WTC11 (cell line): ENCODE measurements around the gene KIF6. TPM values are rescaled to one million over a fixed set of nuclear protein-coding genes. Genes with fewer than 3 reads are reported as not detected.

Source experiments
- ATAC-seq: fragments of 200-7000 bp; cut with Tn5 transposase; 2 replicates; pipeline ENCODE4 v1.10.0; 2021; ENCODE audit warnings: mild to moderate bottlenecking, moderate library complexity
- CTCF ChIA-PET: fragments of 300-600 bp; sonication (Branson Sonifier 250); formaldehyde crosslinking; loops from one replicate; lab custom pipeline; 2021; ENCODE audit warnings: antibody characterized with exemption; lab: Charles Lee
- POLR2A ChIA-PET: fragments of 350-600 bp; sonication (Branson Sonifier 250); formaldehyde crosslinking; loops from one replicate; lab custom pipeline; 2021; ENCODE audit warnings: antibody characterized with exemption; lab: Charles Lee
- DNase-seq: peaks from one replicate; pipeline ENCODE4 v3.0.0; 2021; ENCODE audit warnings: low spot score
- H3K27ac Mint-ChIP-seq: 2 replicates; pipeline ENCODE4 v1.8.0; 2021; ENCODE audit warnings: mixed read lengths
- H3K27me3 Mint-ChIP-seq: 2 replicates; pipeline ENCODE4 v1.8.0; 2021; ENCODE audit warnings: low read depth, mild to moderate bottlenecking, moderate library complexity, mixed read lengths
- H3K36me3 Mint-ChIP-seq: 2 replicates; pipeline ENCODE4 v1.8.0; 2021; ENCODE audit warnings: mixed read lengths
- H3K4me1 Mint-ChIP-seq: 2 replicates; pipeline ENCODE4 v1.8.0; 2022; ENCODE audit warnings: mixed read lengths
- H3K4me3 Mint-ChIP-seq: 2 replicates; pipeline ENCODE4 v1.8.0; 2021; ENCODE audit warnings: mild to moderate bottlenecking, moderate library complexity, mixed read lengths
- H3K9me3 Mint-ChIP-seq: 2 replicates; pipeline ENCODE4 v1.8.0; 2021; ENCODE audit warnings: mixed read lengths
- ATF2 ChIP-seq: sonication (generic); formaldehyde crosslinking; IDR thresholded peaks from 2 replicates; pipeline ENCODE4 v1.8.1; 2022; ENCODE audit warnings: low read depth, missing genetic modification reagents, borderline replicate concordance
- ATF3 ChIP-seq: sonication (generic); formaldehyde crosslinking; conservative IDR thresholded peaks from 2 replicates; pipeline ENCODE4 v1.8.1; 2022; ENCODE audit warnings: mild to moderate bottlenecking, missing genetic modification reagents
- JUN ChIP-seq: sonication (generic); formaldehyde crosslinking; IDR thresholded peaks from 2 replicates; pipeline ENCODE4 v1.8.0; 2023; ENCODE audit warnings: mild to moderate bottlenecking, missing genetic modification reagents
- OVOL2 ChIP-seq: fragments of 250-450 bp; sonication (Bioruptor Pico); IDR thresholded peaks from 2 replicates; pipeline ENCODE4 v1.9.0; 2021; ENCODE audit warnings: mild to moderate bottlenecking, borderline replicate concordance
- SOX15 ChIP-seq: fragments of 250-450 bp; sonication (Bioruptor Pico); IDR thresholded peaks from 2 replicates; pipeline ENCODE4 v1.9.0; 2021; ENCODE audit warnings: mild to moderate bottlenecking
- SP1 ChIP-seq: sonication (generic); formaldehyde crosslinking; conservative IDR thresholded peaks from 2 replicates; pipeline ENCODE4 v1.8.1; 2022; ENCODE audit warnings: missing genetic modification reagents
- ZBTB21 ChIP-seq: sonication (generic); formaldehyde crosslinking; IDR thresholded peaks from 2 replicates; pipeline ENCODE4 v1.8.1; 2023; ENCODE audit warnings: mild to moderate bottlenecking, missing genetic modification reagents, borderline replicate concordance
- total RNA-seq: library from RNA; stranded (reverse); gene quantifications from 3 replicates; pipeline ENCODE4 v1.2.3, GENCODE V29; 2021
- TF ChIP-seq, protein P1 (sequence below): sonication (generic); formaldehyde crosslinking; IDR thresholded peaks from 2 replicates; pipeline ENCODE4 v1.8.0; 2022; ENCODE audit warnings: missing genetic modification reagents
- TF ChIP-seq, protein P2 (sequence below): fragments of 250-450 bp; sonication (Bioruptor Pico); IDR thresholded peaks from 2 replicates; pipeline ENCODE4 v1.9.0; 2021; ENCODE audit warnings: mild to moderate bottlenecking
- TF ChIP-seq, protein P3 (sequence below): sonication (generic); formaldehyde crosslinking; IDR thresholded peaks from 2 replicates; pipeline ENCODE4 v1.8.1; 2022; ENCODE audit warnings: low read depth, mild to moderate bottlenecking, moderate library complexity, missing genetic modification reagents, borderline replicate concordance
- TF ChIP-seq, protein P4 (sequence below): sonication (generic); formaldehyde crosslinking; IDR thresholded peaks from 2 replicates; pipeline ENCODE4 v1.8.1; 2023; ENCODE audit warnings: mild to moderate bottlenecking, missing genetic modification reagents, moderate library complexity
- TF ChIP-seq, protein P5 (sequence below): fragments of 250-450 bp; sonication (Bioruptor Pico); IDR thresholded peaks from 2 replicates; pipeline ENCODE4 v1.9.0; 2021; ENCODE audit warnings: mild to moderate bottlenecking, borderline replicate concordance

The KIF6 gene
- total RNA-seq, 1 experiment from 2014 or later, result 0.57 TPM

DNA sequence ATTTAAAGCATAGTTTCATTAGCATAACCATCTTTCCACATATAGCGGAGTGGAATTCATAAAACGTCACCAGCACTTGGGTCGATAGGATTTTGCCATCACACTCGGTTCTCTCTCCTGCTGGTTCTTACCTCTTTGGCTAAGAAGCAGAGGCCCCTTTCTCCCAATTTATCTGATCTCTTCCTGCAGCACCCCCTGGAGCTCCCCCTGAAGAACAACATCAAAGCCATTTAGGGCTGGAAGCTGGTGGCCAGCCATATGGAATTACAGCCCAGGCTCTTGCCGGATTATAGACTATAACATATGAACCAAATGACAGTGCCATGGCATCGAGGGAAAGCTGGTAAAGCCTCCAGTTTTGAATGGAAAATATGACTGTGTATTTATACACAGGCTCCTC lies 6.4 kb upstream of the KIF6 start (continued):
- TF ChIP-seq, protein P1, sequence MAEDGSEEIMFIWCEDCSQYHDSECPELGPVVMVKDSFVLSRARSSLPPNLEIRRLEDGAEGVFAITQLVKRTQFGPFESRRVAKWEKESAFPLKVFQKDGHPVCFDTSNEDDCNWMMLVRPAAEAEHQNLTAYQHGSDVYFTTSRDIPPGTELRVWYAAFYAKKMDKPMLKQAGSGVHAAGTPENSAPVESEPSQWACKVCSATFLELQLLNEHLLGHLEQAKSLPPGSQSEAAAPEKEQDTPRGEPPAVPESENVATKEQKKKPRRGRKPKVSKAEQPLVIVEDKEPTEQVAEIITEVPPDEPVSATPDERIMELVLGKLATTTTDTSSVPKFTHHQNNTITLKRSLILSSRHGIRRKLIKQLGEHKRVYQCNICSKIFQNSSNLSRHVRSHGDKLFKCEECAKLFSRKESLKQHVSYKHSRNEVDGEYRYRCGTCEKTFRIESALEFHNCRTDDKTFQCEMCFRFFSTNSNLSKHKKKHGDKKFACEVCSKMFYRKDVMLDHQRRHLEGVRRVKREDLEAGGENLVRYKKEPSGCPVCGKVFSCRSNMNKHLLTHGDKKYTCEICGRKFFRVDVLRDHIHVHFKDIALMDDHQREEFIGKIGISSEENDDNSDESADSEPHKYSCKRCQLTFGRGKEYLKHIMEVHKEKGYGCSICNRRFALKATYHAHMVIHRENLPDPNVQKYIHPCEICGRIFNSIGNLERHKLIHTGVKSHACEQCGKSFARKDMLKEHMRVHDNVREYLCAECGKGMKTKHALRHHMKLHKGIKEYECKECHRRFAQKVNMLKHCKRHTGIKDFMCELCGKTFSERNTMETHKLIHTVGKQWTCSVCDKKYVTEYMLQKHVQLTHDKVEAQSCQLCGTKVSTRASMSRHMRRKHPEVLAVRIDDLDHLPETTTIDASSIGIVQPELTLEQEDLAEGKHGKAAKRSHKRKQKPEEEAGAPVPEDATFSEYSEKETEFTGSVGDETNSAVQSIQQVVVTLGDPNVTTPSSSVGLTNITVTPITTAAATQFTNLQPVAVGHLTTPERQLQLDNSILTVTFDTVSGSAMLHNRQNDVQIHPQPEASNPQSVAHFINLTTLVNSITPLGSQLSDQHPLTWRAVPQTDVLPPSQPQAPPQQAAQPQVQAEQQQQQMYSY (CRISPR knock-in tag), result no peak
- no peak for TF ChIP-seq OVOL2 (CRISPR knock-in tag)
- TF ChIP-seq, protein P2, sequence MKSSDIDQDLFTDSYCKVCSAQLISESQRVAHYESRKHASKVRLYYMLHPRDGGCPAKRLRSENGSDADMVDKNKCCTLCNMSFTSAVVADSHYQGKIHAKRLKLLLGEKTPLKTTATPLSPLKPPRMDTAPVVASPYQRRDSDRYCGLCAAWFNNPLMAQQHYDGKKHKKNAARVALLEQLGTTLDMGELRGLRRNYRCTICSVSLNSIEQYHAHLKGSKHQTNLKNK (CRISPR knock-in tag), result no peak
- no peak for TF ChIP-seq JUN (CRISPR knock-in tag)

- Mint-ChIP-seq H3K36me3 (no peaks in the 10 kb centered on the region), H3K27ac (no peak overlapping the region), H3K4me1 (peaks cover 34% of the 10 kb centered on the region), H3K9me3 (no peaks in the 10 kb centered on the region), H3K27me3 (peaks cover 4% of the 10 kb centered on the region), H3K4me3 (no peak overlapping the region)
- DNase-seq (no peak), ATAC-seq (no peak)
- POLR2A ChIA-PET, result no interaction called here
- CTCF ChIA-PET, result no interaction called here
- TF ChIP-seq ZBTB21 (no peak), ATF3 (CRISPR knock-in tag) (no peak), SOX15 (no peak), ATF2 (CRISPR knock-in tag) (no peak), SP1 (CRISPR knock-in tag) (no peak)
- TF ChIP-seq, protein P3, sequence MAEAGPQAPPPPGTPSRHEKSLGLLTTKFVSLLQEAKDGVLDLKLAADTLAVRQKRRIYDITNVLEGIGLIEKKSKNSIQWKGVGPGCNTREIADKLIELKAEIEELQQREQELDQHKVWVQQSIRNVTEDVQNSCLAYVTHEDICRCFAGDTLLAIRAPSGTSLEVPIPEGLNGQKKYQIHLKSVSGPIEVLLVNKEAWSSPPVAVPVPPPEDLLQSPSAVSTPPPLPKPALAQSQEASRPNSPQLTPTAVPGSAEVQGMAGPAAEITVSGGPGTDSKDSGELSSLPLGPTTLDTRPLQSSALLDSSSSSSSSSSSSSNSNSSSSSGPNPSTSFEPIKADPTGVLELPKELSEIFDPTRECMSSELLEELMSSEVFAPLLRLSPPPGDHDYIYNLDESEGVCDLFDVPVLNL (CRISPR knock-in tag), result no peak
- TF ChIP-seq, protein P4, sequence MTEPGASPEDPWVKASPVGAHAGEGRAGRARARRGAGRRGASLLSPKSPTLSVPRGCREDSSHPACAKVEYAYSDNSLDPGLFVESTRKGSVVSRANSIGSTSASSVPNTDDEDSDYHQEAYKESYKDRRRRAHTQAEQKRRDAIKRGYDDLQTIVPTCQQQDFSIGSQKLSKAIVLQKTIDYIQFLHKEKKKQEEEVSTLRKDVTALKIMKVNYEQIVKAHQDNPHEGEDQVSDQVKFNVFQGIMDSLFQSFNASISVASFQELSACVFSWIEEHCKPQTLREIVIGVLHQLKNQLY (CRISPR knock-in tag), result no peak
- TF ChIP-seq, protein P5, sequence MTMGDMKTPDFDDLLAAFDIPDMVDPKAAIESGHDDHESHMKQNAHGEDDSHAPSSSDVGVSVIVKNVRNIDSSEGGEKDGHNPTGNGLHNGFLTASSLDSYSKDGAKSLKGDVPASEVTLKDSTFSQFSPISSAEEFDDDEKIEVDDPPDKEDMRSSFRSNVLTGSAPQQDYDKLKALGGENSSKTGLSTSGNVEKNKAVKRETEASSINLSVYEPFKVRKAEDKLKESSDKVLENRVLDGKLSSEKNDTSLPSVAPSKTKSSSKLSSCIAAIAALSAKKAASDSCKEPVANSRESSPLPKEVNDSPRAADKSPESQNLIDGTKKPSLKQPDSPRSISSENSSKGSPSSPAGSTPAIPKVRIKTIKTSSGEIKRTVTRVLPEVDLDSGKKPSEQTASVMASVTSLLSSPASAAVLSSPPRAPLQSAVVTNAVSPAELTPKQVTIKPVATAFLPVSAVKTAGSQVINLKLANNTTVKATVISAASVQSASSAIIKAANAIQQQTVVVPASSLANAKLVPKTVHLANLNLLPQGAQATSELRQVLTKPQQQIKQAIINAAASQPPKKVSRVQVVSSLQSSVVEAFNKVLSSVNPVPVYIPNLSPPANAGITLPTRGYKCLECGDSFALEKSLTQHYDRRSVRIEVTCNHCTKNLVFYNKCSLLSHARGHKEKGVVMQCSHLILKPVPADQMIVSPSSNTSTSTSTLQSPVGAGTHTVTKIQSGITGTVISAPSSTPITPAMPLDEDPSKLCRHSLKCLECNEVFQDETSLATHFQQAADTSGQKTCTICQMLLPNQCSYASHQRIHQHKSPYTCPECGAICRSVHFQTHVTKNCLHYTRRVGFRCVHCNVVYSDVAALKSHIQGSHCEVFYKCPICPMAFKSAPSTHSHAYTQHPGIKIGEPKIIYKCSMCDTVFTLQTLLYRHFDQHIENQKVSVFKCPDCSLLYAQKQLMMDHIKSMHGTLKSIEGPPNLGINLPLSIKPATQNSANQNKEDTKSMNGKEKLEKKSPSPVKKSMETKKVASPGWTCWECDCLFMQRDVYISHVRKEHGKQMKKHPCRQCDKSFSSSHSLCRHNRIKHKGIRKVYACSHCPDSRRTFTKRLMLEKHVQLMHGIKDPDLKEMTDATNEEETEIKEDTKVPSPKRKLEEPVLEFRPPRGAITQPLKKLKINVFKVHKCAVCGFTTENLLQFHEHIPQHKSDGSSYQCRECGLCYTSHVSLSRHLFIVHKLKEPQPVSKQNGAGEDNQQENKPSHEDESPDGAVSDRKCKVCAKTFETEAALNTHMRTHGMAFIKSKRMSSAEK (CRISPR knock-in tag), result no peak
Observed at GRCh38 chr6:39729945-39730344, 4.7 kb upstream of the KIF6 start.
